ENCODE measurements around the gene LARGE2. TPM values are rescaled to one million over a fixed set of nuclear protein-coding genes. Genes with fewer than 3 reads are reported as not detected.

The LARGE2 gene
- total and polyA plus RNA-seq, 2 experiments from 2014 or later: 89.8 to 107 TPM

DNA sequence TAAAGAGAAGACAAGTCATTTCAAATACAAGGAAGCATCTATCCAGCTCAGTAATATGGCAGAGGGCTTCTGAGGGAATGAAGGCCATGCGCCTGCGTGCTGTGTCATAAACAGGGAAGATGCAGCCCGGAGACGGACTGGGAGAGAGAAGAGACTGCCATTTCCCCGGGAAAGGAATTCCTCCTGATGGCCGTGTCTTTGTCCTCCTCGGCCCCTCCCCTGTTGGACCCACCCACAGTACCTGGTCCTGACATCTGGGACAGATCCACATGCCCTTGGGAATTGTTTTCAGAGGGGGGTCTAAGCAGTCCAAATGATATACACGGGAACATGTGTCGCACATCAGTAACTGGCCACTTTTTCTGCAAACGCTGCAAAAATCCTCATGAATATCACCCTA is 15.5 kb downstream of the LARGE2 start:
- H3F3A ChIP-seq (replicated peaks; ENCODE audit: low read depth): 0 out of 2 replicates have a peak, but pooled peaks cover 3% of the 10 kb centered on the region
- no peaks in the 10 kb centered on the region for H3K27me3 ChIP-seq (ENCODE audit: insufficient read depth)
- H3K4me3 ChIP-seq: no peak overlapping the region
- no peaks in the 10 kb centered on the region for H3K9me3 Mint-ChIP-seq
- peaks cover 10% of the 10 kb centered on the region for H3K36me3 Mint-ChIP-seq (ENCODE audit: low read depth)
- peaks cover 1% of the 10 kb centered on the region for H3K27me3 Mint-ChIP-seq (ENCODE audit: insufficient read depth, low read depth, poor library complexity)
- ATAC-seq (peak; percentile 62), DNase-seq (ENCODE audit: low spot score) (peak; percentile 42)
- H3K27ac ChIP-seq (ENCODE audit: low read depth): peak overlapping the region; percentile 79; the same call in 1 of the 2 replicates
- peaks cover 11% of the 10 kb centered on the region; the same call in 1 of the 2 replicates for H3K36me3 ChIP-seq (ENCODE audit: insufficient read depth)
- no peak overlapping the region for H3K27ac Mint-ChIP-seq
- no peaks in the 10 kb centered on the region for H3K9me2 ChIP-seq (ENCODE audit: insufficient read depth)
- H3K79me2 ChIP-seq (replicated peaks; ENCODE audit: insufficient read depth): 0 out of 2 replicates have a peak, but pooled peaks cover 2% of the 10 kb centered on the region
- no peak overlapping the region for H3K4me2 ChIP-seq
- no peak overlapping the region for H2AFZ ChIP-seq
- no peak for TF ChIP-seq ZNF331 (CRISPR knock-in tag; IDR thresholded peaks at IDR 0.05; ENCODE audit: low read depth)
- no peak for TF ChIP-seq JUNB (IDR thresholded peaks at IDR 0.05; ENCODE audit: unreplicated experiment)
- TF ChIP-seq, protein P1, sequence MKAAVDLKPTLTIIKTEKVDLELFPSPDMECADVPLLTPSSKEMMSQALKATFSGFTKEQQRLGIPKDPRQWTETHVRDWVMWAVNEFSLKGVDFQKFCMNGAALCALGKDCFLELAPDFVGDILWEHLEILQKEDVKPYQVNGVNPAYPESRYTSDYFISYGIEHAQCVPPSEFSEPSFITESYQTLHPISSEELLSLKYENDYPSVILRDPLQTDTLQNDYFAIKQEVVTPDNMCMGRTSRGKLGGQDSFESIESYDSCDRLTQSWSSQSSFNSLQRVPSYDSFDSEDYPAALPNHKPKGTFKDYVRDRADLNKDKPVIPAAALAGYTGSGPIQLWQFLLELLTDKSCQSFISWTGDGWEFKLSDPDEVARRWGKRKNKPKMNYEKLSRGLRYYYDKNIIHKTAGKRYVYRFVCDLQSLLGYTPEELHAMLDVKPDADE (IDR thresholded peaks at IDR 0.05): no peak
- TF ChIP-seq ZNF114 (CRISPR knock-in tag; IDR thresholded peaks at IDR 0.05): no peak
- H4K20me1 ChIP-seq (replicated peaks; ENCODE audit: insufficient read depth): no peaks in the 10 kb centered on the region; the same call in 1 of the 2 replicates
- no peak overlapping the region for H3K4me3 Mint-ChIP-seq
- H3K4me1 Mint-ChIP-seq: peaks cover 16% of the 10 kb centered on the region; the same call in 2 of the 3 replicates
- no peaks in the 10 kb centered on the region; the same call in 1 of the 2 replicates for H3K4me1 ChIP-seq (ENCODE audit: insufficient read depth)

DNA sequence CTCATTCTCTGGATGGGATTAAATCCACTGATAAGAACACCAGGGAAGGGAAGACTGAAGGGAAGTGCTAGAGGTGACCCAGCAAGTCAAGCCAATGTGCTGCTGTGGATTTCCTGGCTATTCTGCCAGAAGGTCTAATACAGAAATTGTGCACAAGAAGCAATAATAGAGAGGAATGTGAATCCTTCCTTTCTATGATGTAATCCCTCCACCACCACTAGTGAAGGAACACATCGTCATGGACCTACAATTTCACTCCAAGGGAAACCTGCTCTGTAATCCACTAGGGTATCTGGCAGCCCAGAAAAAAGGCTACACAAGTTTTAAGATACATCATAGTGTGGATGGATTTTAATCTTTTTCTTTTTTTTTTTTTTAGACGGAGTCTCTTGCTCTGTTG is 17.4 kb downstream of the LARGE2 start:
- Histone ChIP-seq H3K9me2 (ENCODE audit: insufficient read depth) (no peaks in the 10 kb centered on the region), H2AFZ (no peak overlapping the region), H3K4me1 (ENCODE audit: insufficient read depth) (no peaks in the 10 kb centered on the region; the same call in 1 of the 2 replicates), H3K27ac (ENCODE audit: low read depth) (0 out of 2 replicates have a peak overlapping the region, but pooled peaks have one; percentile 17), H3K36me3 (ENCODE audit: insufficient read depth) (0 out of 2 replicates have a peak, but pooled peaks cover 5% of the 10 kb centered on the region), H3K27me3 (ENCODE audit: insufficient read depth) (no peaks in the 10 kb centered on the region), H3F3A (replicated peaks; ENCODE audit: low read depth) (0 out of 2 replicates have a peak, but pooled peaks cover 6% of the 10 kb centered on the region), H3K4me3 (no peak overlapping the region), H3K79me2 (replicated peaks; ENCODE audit: insufficient read depth) (0 out of 2 replicates have a peak, but pooled peaks cover 2% of the 10 kb centered on the region), H4K20me1 (replicated peaks; ENCODE audit: insufficient read depth) (no peaks in the 10 kb centered on the region; the same call in 1 of the 2 replicates), H3K4me2 (no peak overlapping the region)
- Mint-ChIP-seq H3K27me3 (ENCODE audit: insufficient read depth, low read depth, poor library complexity) (peaks cover 1% of the 10 kb centered on the region), H3K27ac (no peak overlapping the region), H3K9me3 (no peaks in the 10 kb centered on the region), H3K36me3 (ENCODE audit: low read depth) (peaks cover 3% of the 10 kb centered on the region; the same call in 1 of the 3 replicates), H3K4me1 (peaks cover 12% of the 10 kb centered on the region; the same call in 2 of the 3 replicates), H3K4me3 (no peak overlapping the region)
- ATAC-seq (no peak), DNase-seq (ENCODE audit: low spot score) (no peak)
- TF ChIP-seq STAT1 (IDR thresholded peaks at IDR 0.05; ENCODE audit: unreplicated experiment) (no peak), JUNB (IDR thresholded peaks at IDR 0.05; ENCODE audit: unreplicated experiment) (no peak), NANOG (IDR thresholded peaks at IDR 0.05; ENCODE audit: borderline replicate concordance) (no peak), ZNF114 (CRISPR knock-in tag; IDR thresholded peaks at IDR 0.05) (no peak), EZH2phosphoT487 (IDR thresholded peaks at IDR 0.05; ENCODE audit: unreplicated experiment) (no peak), CREB1 (CRISPR knock-in tag; IDR thresholded peaks at IDR 0.05; ENCODE audit: low read depth) (no peak), POLR2AphosphoS5 (IDR thresholded peaks at IDR 0.05; ENCODE audit: low read depth) (no peak), ZNF331 (CRISPR knock-in tag; IDR thresholded peaks at IDR 0.05; ENCODE audit: low read depth) (no peak)
- TF ChIP-seq, protein P2, sequence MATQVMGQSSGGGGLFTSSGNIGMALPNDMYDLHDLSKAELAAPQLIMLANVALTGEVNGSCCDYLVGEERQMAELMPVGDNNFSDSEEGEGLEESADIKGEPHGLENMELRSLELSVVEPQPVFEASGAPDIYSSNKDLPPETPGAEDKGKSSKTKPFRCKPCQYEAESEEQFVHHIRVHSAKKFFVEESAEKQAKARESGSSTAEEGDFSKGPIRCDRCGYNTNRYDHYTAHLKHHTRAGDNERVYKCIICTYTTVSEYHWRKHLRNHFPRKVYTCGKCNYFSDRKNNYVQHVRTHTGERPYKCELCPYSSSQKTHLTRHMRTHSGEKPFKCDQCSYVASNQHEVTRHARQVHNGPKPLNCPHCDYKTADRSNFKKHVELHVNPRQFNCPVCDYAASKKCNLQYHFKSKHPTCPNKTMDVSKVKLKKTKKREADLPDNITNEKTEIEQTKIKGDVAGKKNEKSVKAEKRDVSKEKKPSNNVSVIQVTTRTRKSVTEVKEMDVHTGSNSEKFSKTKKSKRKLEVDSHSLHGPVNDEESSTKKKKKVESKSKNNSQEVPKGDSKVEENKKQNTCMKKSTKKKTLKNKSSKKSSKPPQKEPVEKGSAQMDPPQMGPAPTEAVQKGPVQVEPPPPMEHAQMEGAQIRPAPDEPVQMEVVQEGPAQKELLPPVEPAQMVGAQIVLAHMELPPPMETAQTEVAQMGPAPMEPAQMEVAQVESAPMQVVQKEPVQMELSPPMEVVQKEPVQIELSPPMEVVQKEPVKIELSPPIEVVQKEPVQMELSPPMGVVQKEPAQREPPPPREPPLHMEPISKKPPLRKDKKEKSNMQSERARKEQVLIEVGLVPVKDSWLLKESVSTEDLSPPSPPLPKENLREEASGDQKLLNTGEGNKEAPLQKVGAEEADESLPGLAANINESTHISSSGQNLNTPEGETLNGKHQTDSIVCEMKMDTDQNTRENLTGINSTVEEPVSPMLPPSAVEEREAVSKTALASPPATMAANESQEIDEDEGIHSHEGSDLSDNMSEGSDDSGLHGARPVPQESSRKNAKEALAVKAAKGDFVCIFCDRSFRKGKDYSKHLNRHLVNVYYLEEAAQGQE (IDR thresholded peaks at IDR 0.05; ENCODE audit: unreplicated experiment): no peak
- TF ChIP-seq, protein P1 (IDR thresholded peaks at IDR 0.05): no peak
- TF ChIP-seq, protein P3, sequence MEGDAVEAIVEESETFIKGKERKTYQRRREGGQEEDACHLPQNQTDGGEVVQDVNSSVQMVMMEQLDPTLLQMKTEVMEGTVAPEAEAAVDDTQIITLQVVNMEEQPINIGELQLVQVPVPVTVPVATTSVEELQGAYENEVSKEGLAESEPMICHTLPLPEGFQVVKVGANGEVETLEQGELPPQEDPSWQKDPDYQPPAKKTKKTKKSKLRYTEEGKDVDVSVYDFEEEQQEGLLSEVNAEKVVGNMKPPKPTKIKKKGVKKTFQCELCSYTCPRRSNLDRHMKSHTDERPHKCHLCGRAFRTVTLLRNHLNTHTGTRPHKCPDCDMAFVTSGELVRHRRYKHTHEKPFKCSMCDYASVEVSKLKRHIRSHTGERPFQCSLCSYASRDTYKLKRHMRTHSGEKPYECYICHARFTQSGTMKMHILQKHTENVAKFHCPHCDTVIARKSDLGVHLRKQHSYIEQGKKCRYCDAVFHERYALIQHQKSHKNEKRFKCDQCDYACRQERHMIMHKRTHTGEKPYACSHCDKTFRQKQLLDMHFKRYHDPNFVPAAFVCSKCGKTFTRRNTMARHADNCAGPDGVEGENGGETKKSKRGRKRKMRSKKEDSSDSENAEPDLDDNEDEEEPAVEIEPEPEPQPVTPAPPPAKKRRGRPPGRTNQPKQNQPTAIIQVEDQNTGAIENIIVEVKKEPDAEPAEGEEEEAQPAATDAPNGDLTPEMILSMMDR (conservative IDR thresholded peaks at IDR 0.05; ENCODE audit: low read depth in 2 of 2): no peak
